OCI-LY1 (cell line): ENCODE results near the gene TIGD7.

Experiments used
- H2AFZ ChIP-seq: fragments of 200-600 bp; sonication (generic), shearing (Covaris generic); 2 replicates; pipeline ENCODE4 v1.6.0; 2014; ENCODE audit warnings: antibody characterized with exemption, mild to moderate bottlenecking, low read length
- H3F3A ChIP-seq: fragments of 200-600 bp; sonication (generic), shearing (Covaris generic); 2 replicates; pipeline ENCODE4 v1.6.0; 2014; ENCODE audit warnings: mild to moderate bottlenecking, antibody characterized with exemption, low read length, moderate library complexity; ENCODE audit not compliant: insufficient read depth
- H3K27ac ChIP-seq: fragments of 200-600 bp; sonication (generic); 2 replicates; pipeline ENCODE4 v1.5.1; 2014; ENCODE audit warnings: low read length, mixed run types, mild to moderate bottlenecking, low read depth; ENCODE audit not compliant: poor library complexity, severe bottlenecking
- H3K27me3 ChIP-seq: fragments of 200-600 bp; sonication (generic); 2 replicates; pipeline ENCODE4 v1.6.0; 2014; ENCODE audit warnings: antibody characterized with exemption, mild to moderate bottlenecking, low read length, moderate library complexity; ENCODE audit not compliant: insufficient read depth
- H3K36me3 ChIP-seq: fragments of 200-600 bp; sonication (generic); 2 replicates; pipeline ENCODE4 v1.6.1; 2014; ENCODE audit warnings: mild to moderate bottlenecking, antibody characterized with exemption, low read length, moderate library complexity, mixed read lengths; ENCODE audit not compliant: insufficient read depth
- H3K4me1 ChIP-seq: fragments of 200-600 bp; sonication (generic); 2 replicates; pipeline ENCODE4 v1.5.1; 2014; ENCODE audit warnings: mild to moderate bottlenecking, low read length, moderate library complexity; ENCODE audit not compliant: insufficient read depth, severe bottlenecking
- H3K4me2 ChIP-seq: fragments of 200-600 bp; sonication (generic), shearing (Covaris generic); 2 replicates; pipeline ENCODE4 v1.6.1; 2014; ENCODE audit warnings: low read length
- H3K4me3 ChIP-seq: fragments of 200-600 bp; sonication (generic); 2 replicates; pipeline ENCODE4 v1.5.1; 2014; ENCODE audit warnings: low read length, low read depth, mild to moderate bottlenecking, mixed read lengths; ENCODE audit not compliant: poor library complexity, severe bottlenecking
- H3K79me2 ChIP-seq: fragments of 200-600 bp; shearing (Covaris generic); 2 replicates; pipeline ENCODE4 v1.6.1; 2016; ENCODE audit warnings: mixed run types, low read length, mixed read lengths; ENCODE audit not compliant: insufficient read depth
- H3K9ac ChIP-seq: fragments of 200-600 bp; sonication (generic), shearing (Covaris generic); 2 replicates; pipeline ENCODE4 v1.6.1; 2014; ENCODE audit warnings: mild to moderate bottlenecking, low read length, mixed read lengths
- H3K9me2 ChIP-seq: fragments of 200-600 bp; sonication (generic), shearing (Covaris generic); 2 replicates; pipeline ENCODE4 v1.6.1; 2014; ENCODE audit warnings: low read depth, mild to moderate bottlenecking, low read length, mixed read lengths
- H3K9me3 ChIP-seq: fragments of 200-600 bp; shearing (Covaris generic); 2 replicates; pipeline ENCODE4 v1.6.1; 2014; ENCODE audit warnings: low read length, mixed read lengths
- H4K20me1 ChIP-seq: fragments of 200-600 bp; sonication (generic), shearing (Covaris generic); 2 replicates; pipeline ENCODE4 v1.6.0; 2016; ENCODE audit warnings: mild to moderate bottlenecking, low read length; ENCODE audit not compliant: insufficient read depth
- EZH2 ChIP-seq: fragments of 200-600 bp; sonication (generic), shearing (Covaris generic); IDR thresholded peaks from 2 replicates; pipeline ENCODE4 v1.8.0; 2017; ENCODE audit warnings: borderline replicate concordance, mixed run types, mild to moderate bottlenecking, antibody characterized with exemption, low read length, moderate library complexity, mixed read lengths
- TF ChIP-seq, protein P1 (sequence below): fragments of 200-600 bp; sonication (generic), shearing (Covaris generic); IDR thresholded peaks from 2 replicates; pipeline ENCODE4 v1.5.1; 2017; ENCODE audit warnings: mild to moderate bottlenecking, antibody characterized with exemption, low read length, moderate library complexity, mixed read lengths

Gene TIGD7

GRCh38 chr16:3304370-3304769, 860 bp downstream of the TIGD7 start:
- H3K9ac ChIP-seq = no peak overlapping the region
- no peak overlapping the region for H2AFZ ChIP-seq
- H3F3A ChIP-seq = no peaks in the 10 kb centered on the region
- peaks cover 45% of the 10 kb centered on the region for H3K36me3 ChIP-seq
- no peaks in the 10 kb centered on the region for H4K20me1 ChIP-seq
- no peaks in the 10 kb centered on the region for H3K9me2 ChIP-seq
- no peaks in the 10 kb centered on the region for H3K27me3 ChIP-seq
- no peaks in the 10 kb centered on the region for H3K79me2 ChIP-seq
- TF ChIP-seq, protein P1, sequence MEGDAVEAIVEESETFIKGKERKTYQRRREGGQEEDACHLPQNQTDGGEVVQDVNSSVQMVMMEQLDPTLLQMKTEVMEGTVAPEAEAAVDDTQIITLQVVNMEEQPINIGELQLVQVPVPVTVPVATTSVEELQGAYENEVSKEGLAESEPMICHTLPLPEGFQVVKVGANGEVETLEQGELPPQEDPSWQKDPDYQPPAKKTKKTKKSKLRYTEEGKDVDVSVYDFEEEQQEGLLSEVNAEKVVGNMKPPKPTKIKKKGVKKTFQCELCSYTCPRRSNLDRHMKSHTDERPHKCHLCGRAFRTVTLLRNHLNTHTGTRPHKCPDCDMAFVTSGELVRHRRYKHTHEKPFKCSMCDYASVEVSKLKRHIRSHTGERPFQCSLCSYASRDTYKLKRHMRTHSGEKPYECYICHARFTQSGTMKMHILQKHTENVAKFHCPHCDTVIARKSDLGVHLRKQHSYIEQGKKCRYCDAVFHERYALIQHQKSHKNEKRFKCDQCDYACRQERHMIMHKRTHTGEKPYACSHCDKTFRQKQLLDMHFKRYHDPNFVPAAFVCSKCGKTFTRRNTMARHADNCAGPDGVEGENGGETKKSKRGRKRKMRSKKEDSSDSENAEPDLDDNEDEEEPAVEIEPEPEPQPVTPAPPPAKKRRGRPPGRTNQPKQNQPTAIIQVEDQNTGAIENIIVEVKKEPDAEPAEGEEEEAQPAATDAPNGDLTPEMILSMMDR = no peak
- no peak for TF ChIP-seq EZH2
- peaks cover 16% of the 10 kb centered on the region for H3K4me1 ChIP-seq
- peaks cover 24% of the 10 kb centered on the region for H3K9me3 ChIP-seq
- H3K4me3 ChIP-seq = peak overlapping the region; percentile 68
- no peak overlapping the region for H3K27ac ChIP-seq
- peak overlapping the region; percentile 69; the same call in 1 of the 2 replicates for H3K4me2 ChIP-seq

DNA sequence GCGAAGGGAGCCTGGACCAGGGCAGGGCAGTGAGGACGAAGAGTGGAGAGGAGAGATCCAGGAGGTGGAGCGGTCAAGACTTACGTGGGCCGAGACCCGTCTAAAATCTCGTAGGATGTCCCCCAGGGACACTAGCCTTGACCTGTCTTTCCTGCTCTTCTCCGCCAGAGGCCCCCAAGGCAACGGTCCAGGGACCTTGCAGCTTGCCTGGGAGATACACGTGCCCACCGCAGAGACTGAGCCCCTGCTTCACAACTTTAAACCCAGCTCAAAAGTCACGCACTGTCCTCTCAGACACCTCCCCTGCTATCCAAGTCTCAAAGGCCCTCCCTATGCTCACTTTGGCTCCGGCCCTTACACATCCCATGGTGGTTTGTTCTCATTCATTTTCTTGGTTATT, 9.4 kb downstream of the TIGD7 start:
- Histone ChIP-seq H3K9me2 (no peaks in the 10 kb centered on the region), H3K27ac (no peak overlapping the region), H3K79me2 (no peaks in the 10 kb centered on the region), H3K4me2 (no peak overlapping the region), H3K9ac (no peak overlapping the region), H3K4me3 (no peak overlapping the region), H3K36me3 (peaks cover 59% of the 10 kb centered on the region), H3F3A (no peaks in the 10 kb centered on the region), H3K4me1 (no peaks in the 10 kb centered on the region), H3K9me3 (peaks cover 60% of the 10 kb centered on the region), H3K27me3 (no peaks in the 10 kb centered on the region), H2AFZ (no peak overlapping the region), H4K20me1 (no peaks in the 10 kb centered on the region)
- TF ChIP-seq, protein P1 = no peak
- no peak for TF ChIP-seq EZH2

- Histone ChIP-seq H3K9me2 (no peaks in the 10 kb centered on the region), H3K36me3 (peaks cover 60% of the 10 kb centered on the region), H3K27ac (no peak overlapping the region), H3K4me3 (no peak overlapping the region), H3K27me3 (no peaks in the 10 kb centered on the region), H2AFZ (no peak overlapping the region), H4K20me1 (no peaks in the 10 kb centered on the region), H3F3A (no peaks in the 10 kb centered on the region), H3K9ac (no peak overlapping the region), H3K4me2 (no peak overlapping the region), H3K9me3 (peaks cover 62% of the 10 kb centered on the region), H3K4me1 (no peaks in the 10 kb centered on the region), H3K79me2 (no peaks in the 10 kb centered on the region)
- TF ChIP-seq EZH2 = no peak
- TF ChIP-seq, protein P1 = no peak
Measured at GRCh38 chr16:3295209-3295608, 10.0 kb downstream of the TIGD7 start.
